Measurements from ENCODE around the gene PRKCZ.

PRKCZ gene

DNA sequence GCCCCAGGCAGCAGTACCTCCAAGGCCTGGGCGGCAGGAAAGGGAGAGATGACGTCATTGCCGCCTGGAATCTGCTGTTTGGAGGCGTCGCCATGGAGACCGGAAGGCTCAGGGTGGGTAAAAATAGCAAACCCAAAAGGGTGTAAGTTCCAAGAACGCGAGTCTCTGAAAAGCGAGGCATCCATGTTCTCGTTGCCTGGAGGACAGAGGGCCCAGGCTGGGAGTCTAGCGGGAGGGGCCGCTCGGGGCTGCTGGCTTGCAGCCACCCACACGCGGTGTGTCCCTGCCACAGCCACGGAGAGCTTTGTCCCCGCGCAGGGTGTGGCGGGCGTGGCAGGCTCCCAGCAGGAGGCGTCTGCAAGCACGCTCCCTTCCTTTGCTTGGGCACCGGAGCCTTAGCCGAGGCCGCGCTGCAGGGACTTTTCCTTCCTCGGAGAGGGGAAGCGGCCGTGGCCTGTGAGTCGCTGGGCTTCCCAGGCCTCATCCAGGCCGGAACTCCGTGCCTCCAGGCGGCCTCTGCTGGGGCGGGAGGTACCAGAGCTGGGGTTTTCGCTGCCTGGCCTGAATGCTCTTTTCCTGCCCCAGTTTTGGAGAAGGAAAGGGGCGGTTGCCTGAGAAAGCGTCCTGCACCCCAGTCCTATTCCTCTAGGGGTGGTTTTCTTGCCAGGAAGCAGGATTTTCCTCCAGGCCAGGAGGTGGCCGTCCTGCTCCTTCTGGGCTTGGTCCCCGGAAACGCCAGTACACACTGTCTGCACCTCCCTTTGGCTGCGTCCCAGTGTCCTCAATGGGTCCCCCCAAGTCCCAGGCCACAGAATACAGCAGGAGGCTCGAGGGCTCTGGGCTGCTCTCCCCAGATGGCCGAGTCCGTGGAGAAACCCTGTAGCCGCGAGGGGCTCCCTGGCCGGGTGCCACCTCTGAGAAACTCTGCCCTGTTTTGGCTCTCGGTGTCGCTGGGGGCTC lies 162.6 kb downstream of the PRKCZ start:
- Histone ChIP-seq H3K4me1 (ENCODE audit: control insufficient read depth in 2 of 2, insufficient read depth in 2 of 2, low read length in 2 of 2) (peaks cover 35 to 40% of the 10 kb centered on the region in 2 donors), H3K36me3 (ENCODE audit: control insufficient read depth in 2 of 2, insufficient read depth in 2 of 2, low read length in 2 of 2) (no peaks in the 10 kb centered on the region), H3K9ac (ENCODE audit: low read depth in 1 of 2, low read length in 2 of 2) (peak overlapping the region; percentile 78 to 80), H3K4me3 (ENCODE audit: low read length in 2 of 2) (peak overlapping the region; percentile 50 to 56), H3K9me3 (ENCODE audit: control insufficient read depth in 2 of 2, low read length in 2 of 2) (no peaks in the 10 kb centered on the region), H3K27me3 (ENCODE audit: control insufficient read depth in 2 of 2, insufficient read depth in 2 of 2, low read length in 2 of 2) (no peaks in the 10 kb centered on the region), H3K27ac (ENCODE audit: low read depth in 2 of 2, low read length in 2 of 2) (peak overlapping the region; percentile 88 to 96)

DNA sequence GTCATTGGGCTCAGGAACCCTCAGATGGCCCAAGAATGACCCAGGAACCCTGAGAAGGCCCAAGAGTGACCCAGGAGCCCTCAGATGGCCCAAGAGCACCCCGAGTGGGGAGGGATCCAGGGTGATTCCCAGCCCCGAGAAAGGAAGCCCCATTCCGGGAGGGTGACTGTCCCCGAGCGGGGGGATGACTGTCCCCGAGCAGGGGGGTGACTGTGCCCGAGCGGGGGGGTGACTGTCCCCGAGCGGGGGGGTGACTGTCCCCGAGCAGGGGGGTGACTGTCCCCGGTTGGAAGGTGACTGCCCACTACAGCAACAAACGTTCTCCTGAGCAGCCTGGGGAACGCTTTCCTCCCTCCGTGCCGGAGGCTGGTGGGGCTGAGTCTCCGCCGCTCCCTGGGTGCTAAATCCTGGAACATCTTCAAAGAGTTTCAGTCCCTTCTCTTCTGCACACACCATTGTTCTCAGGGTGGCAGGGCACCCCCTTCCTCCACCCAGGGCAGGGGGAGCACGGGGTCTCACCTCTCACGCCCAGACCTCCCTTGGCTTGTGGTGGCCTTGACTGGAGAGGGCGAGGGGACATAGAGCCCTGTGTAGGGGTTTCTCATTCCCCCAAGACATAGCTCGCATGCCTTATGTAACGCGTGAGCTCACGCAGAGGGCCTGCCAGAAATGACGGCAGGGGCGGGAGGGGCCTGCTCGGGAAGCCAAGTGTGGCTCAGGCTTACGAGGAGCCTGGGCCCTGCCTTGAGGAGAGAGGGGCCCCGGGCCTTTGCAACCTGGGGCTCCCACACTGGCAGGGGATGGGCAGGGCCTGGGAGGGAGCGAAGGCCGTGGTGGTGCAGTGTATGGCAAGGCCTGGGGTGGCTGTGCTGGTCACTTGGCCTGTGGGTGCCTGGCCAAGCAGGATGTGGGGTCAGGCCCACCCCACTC lies 163.6 kb downstream of the PRKCZ start:
- peak overlapping the region; percentile 78 to 80 for H3K9ac ChIP-seq (ENCODE audit: low read depth in 1 of 2, low read length in 2 of 2)
- peaks cover 25 to 31% of the 10 kb centered on the region in 2 donors for H3K4me1 ChIP-seq (ENCODE audit: control insufficient read depth in 2 of 2, insufficient read depth in 2 of 2, low read length in 2 of 2)

DNA sequence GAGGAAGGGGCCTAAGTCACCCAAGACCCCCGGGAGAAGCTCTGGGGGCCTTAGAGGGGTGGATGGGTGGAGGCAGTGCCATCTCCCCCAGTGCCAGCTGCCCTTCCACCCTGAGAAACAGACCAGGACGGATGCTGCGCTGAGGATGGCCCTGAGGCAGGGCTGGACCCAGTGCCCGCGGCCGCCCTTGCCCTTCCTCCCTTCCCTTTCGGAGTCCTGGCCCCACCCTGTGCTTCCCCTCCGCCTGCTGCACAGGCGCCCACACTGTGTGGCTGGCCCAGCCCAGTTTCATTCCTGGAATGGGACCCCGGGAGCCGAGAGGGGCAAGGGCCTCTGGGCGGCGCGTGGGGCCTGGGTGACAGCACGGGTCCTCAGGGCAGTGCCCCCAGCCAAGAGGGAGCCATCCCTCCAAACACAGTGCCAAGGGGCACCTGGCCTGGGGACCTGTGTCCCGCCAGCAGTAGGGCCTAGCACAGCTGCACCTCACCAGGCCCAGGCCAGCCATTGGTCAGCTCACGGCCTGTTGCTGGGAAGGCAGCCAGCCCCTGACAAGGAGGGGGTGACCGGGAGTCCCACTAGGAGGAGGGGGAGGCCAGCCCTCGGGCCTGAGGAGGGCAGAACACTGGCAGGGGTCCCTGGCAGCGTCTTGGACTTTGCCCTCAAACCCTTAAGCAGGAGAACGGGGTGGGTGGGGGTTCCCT lies 164.5 kb downstream of the PRKCZ start:
- Histone ChIP-seq H3K9me3 (ENCODE audit: control insufficient read depth in 2 of 2, low read length in 2 of 2) (no peaks in the 10 kb centered on the region), H3K4me3 (ENCODE audit: low read length in 2 of 2) (no peak overlapping the region), H3K27ac (ENCODE audit: low read depth in 2 of 2, low read length in 2 of 2) (peak overlapping the region; percentile 88 to 96), H3K27me3 (ENCODE audit: control insufficient read depth in 2 of 2, insufficient read depth in 2 of 2, low read length in 2 of 2) (no peaks in the 10 kb centered on the region), H3K36me3 (ENCODE audit: control insufficient read depth in 2 of 2, insufficient read depth in 2 of 2, low read length in 2 of 2) (no peaks in the 10 kb centered on the region), H3K4me1 (ENCODE audit: control insufficient read depth in 2 of 2, insufficient read depth in 2 of 2, low read length in 2 of 2) (peaks cover 24% of the 10 kb centered on the region in 2 donors), H3K9ac (ENCODE audit: low read depth in 1 of 2, low read length in 2 of 2) (peak overlapping the region; percentile 34 to 78)

More for the DNA sequence above, 163.6 kb downstream of the PRKCZ start:
- Histone ChIP-seq H3K27me3 (ENCODE audit: control insufficient read depth in 2 of 2, insufficient read depth in 2 of 2, low read length in 2 of 2) (no peaks in the 10 kb centered on the region), H3K9me3 (ENCODE audit: control insufficient read depth in 2 of 2, low read length in 2 of 2) (no peaks in the 10 kb centered on the region), H3K27ac (ENCODE audit: low read depth in 2 of 2, low read length in 2 of 2) (peak overlapping the region; percentile 88 to 96), H3K36me3 (ENCODE audit: control insufficient read depth in 2 of 2, insufficient read depth in 2 of 2, low read length in 2 of 2) (no peaks in the 10 kb centered on the region), H3K4me3 (ENCODE audit: low read length in 2 of 2) (peak overlapping the region; percentile 41 to 50)

DNA sequence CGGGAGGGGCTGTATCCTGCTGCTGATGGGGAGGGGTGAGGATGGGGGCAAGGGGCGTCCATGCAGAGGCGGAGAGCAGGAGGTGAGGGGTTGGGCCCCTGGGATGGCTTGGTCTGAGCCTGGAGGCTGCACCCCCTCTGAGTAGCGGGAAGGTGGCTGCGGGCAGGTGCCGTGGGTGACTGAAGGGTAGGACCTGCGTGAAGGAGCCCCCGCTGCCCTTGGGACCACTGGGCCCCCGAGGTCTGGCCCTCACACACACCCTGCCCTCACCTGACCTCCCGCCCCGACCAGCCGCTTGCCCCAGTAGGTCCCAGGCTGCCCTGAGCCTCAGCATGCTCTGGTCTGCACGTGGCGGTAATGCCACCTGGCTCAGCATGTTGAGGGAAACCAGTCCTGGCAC lies 165.1 kb downstream of the PRKCZ start:
- Histone ChIP-seq H3K9me3 (ENCODE audit: control insufficient read depth in 2 of 2, low read length in 2 of 2) (no peaks in the 10 kb centered on the region), H3K4me3 (ENCODE audit: low read length in 2 of 2) (no peak overlapping the region), H3K4me1 (ENCODE audit: control insufficient read depth in 2 of 2, insufficient read depth in 2 of 2, low read length in 2 of 2) (peaks cover 24% of the 10 kb centered on the region in 2 donors), H3K27me3 (ENCODE audit: control insufficient read depth in 2 of 2, insufficient read depth in 2 of 2, low read length in 2 of 2) (no peaks in the 10 kb centered on the region), H3K36me3 (ENCODE audit: control insufficient read depth in 2 of 2, insufficient read depth in 2 of 2, low read length in 2 of 2) (no peaks in the 10 kb centered on the region), H3K9ac (ENCODE audit: low read depth in 1 of 2, low read length in 2 of 2) (no peak overlapping the region), H3K27ac (ENCODE audit: low read depth in 2 of 2, low read length in 2 of 2) (no peak overlapping the region)

DNA sequence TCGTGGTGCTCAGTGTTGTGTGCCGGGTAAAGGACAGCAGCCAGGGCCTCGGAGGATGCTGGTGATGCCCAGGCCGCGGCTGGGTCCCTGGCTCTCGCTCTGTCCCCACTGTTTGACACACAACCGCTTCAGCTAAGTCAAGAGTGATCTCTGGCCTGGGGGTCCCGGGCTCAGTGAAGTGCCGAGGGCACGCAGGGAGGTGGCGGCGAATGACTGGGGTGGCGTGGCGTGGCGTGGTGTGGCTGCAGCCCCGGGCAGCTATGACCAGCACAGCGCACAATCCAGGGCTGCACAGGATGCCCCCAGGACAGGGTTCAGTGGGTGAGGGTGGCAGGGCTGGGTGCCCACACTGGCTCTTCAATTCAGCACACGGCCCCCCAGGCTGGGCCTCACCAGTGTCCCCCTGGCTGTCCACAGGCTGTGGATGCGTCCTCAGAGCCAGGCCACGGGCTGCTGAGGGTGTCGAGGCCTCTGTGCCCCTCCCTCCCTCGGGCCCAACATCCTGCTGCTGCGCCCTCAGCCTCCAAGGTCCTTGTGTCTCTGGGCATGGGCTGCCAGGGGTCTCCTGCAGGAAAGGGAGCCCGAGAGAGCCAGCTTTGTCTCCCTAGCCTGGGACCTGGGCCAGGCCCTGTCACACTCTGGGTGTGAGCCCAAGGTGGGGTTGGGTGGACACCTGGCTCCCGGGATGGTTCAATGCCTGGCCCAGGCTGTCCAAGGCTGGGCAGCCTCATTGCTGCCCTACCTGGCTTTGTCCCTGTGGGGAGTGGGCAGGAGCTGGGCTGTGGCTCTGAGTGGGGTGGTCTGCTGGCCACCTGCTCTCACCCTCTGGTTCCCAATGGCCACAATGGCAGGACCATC lies 165.9 kb downstream of the PRKCZ start:
- no peaks in the 10 kb centered on the region for H3K27me3 ChIP-seq (ENCODE audit: control insufficient read depth in 2 of 2, insufficient read depth in 2 of 2, low read length in 2 of 2)
- no peak overlapping the region for H3K9ac ChIP-seq (ENCODE audit: low read depth in 1 of 2, low read length in 2 of 2)
- no peak overlapping the region for H3K27ac ChIP-seq (ENCODE audit: low read depth in 2 of 2, low read length in 2 of 2)
- H3K9me3 ChIP-seq (ENCODE audit: control insufficient read depth in 2 of 2, low read length in 2 of 2), result no peaks in the 10 kb centered on the region
- H3K4me1 ChIP-seq (ENCODE audit: control insufficient read depth in 2 of 2, insufficient read depth in 2 of 2, low read length in 2 of 2), result peaks cover 24% of the 10 kb centered on the region in 2 donors
- no peaks in the 10 kb centered on the region for H3K36me3 ChIP-seq (ENCODE audit: control insufficient read depth in 2 of 2, insufficient read depth in 2 of 2, low read length in 2 of 2)
- no peak overlapping the region for H3K4me3 ChIP-seq (ENCODE audit: low read length in 2 of 2)

DNA sequence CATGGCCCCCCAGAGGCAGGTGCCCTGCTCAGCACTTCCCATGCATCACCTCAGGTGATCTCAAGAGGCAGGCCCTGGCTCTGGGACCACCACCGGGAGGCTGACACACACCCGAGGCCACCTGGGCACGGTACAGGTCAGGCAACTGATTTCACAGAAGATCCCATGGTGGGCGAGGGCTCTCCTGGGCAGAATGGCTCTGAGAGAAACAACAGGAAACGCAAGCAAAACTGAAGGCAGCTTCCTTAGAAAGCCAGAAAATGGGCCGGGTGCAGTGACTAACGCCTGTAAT lies 166.5 kb downstream of the PRKCZ start:
- Histone ChIP-seq H3K9ac (ENCODE audit: low read depth in 1 of 2, low read length in 2 of 2) (no peak overlapping the region), H3K9me3 (ENCODE audit: control insufficient read depth in 2 of 2, low read length in 2 of 2) (no peaks in the 10 kb centered on the region), H3K27me3 (ENCODE audit: control insufficient read depth in 2 of 2, insufficient read depth in 2 of 2, low read length in 2 of 2) (no peaks in the 10 kb centered on the region), H3K4me3 (ENCODE audit: low read length in 2 of 2) (no peak overlapping the region), H3K27ac (ENCODE audit: low read depth in 2 of 2, low read length in 2 of 2) (no peak overlapping the region), H3K4me1 (ENCODE audit: control insufficient read depth in 2 of 2, insufficient read depth in 2 of 2, low read length in 2 of 2) (peaks cover 24% of the 10 kb centered on the region in 2 donors), H3K36me3 (ENCODE audit: control insufficient read depth in 2 of 2, insufficient read depth in 2 of 2, low read length in 2 of 2) (no peaks in the 10 kb centered on the region)

DNA sequence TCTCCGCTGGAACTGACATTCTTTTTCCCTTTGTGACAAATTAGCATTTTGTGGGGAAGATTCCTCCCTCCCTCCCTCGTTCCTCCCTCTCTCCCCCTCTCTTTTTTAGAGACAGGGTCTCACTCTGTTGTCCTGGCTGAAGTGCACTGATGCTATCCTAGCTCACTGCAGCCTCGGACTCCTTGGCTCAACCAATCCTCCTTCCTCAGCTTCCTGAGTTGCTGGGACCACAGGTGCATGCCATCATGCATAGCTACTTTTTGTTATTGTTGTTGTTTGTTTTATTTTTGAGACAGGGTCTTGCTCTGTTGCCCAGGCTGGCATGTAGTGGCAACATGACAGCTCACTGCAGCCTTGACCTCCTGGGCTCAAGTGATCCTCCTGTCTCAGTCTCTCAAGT lies 171.1 kb downstream of the PRKCZ start:
- H3K27ac ChIP-seq (ENCODE audit: low read depth in 2 of 2, low read length in 2 of 2), result no peak overlapping the region
- no peak overlapping the region for H3K4me3 ChIP-seq (ENCODE audit: low read length in 2 of 2)
- H3K9ac ChIP-seq (ENCODE audit: low read depth in 1 of 2, low read length in 2 of 2), result no peak overlapping the region
- H3K9me3 ChIP-seq (ENCODE audit: control insufficient read depth in 2 of 2, low read length in 2 of 2), result no peaks in the 10 kb centered on the region
- no peaks in the 10 kb centered on the region for H3K36me3 ChIP-seq (ENCODE audit: control insufficient read depth in 2 of 2, insufficient read depth in 2 of 2, low read length in 2 of 2)
- H3K4me1 ChIP-seq (ENCODE audit: control insufficient read depth in 2 of 2, insufficient read depth in 2 of 2, low read length in 2 of 2), result no peaks in the 10 kb centered on the region
- no peaks in the 10 kb centered on the region for H3K27me3 ChIP-seq (ENCODE audit: control insufficient read depth in 2 of 2, insufficient read depth in 2 of 2, low read length in 2 of 2)

DNA sequence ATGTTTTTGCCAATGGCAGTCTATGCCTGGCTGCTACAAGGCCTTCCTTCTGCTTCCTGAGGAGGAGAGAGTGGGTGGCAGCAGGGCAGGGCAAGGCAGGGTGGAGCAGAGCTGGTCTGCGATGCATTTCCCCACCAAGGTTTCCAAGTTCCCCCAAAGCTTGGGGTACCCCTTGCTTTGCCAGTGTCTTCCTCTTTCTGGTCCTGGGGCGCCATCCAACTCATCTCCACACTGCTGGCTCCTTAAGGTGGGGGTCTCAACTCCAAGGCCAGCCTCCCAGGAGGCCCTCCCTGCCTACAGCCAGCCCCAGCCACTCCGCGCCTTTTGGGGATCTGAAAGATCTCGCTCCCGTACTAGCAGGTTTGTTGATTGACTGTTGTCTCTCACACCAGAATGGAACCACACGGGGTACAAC lies 174.0 kb downstream of the PRKCZ start:
- Histone ChIP-seq H3K36me3 (ENCODE audit: control insufficient read depth in 2 of 2, insufficient read depth in 2 of 2, low read length in 2 of 2) (no peaks in the 10 kb centered on the region), H3K9ac (ENCODE audit: low read depth in 1 of 2, low read length in 2 of 2) (no peak overlapping the region), H3K9me3 (ENCODE audit: control insufficient read depth in 2 of 2, low read length in 2 of 2) (no peaks in the 10 kb centered on the region), H3K4me1 (ENCODE audit: control insufficient read depth in 2 of 2, insufficient read depth in 2 of 2, low read length in 2 of 2) (peaks cover 4 to 8% of the 10 kb centered on the region in 2 donors), H3K27ac (ENCODE audit: low read depth in 2 of 2, low read length in 2 of 2) (no peak overlapping the region), H3K27me3 (ENCODE audit: control insufficient read depth in 2 of 2, insufficient read depth in 2 of 2, low read length in 2 of 2) (no peaks in the 10 kb centered on the region), H3K4me3 (ENCODE audit: low read length in 2 of 2) (no peak overlapping the region)

Data from mucosa of rectum (tissue), 2 donors.